Measurements from ENCODE around the gene ACSL3. TPM values are rescaled to one million over a fixed set of nuclear protein-coding genes. Genes with fewer than 3 reads are reported as not detected.

The ACSL3 gene
- total RNA-seq, 1 donor from 2014 or later, result 107 TPM

GRCh38 chr2:222825031-222825430 lies 35.8 kb upstream of the ACSL3 start:
- H3K27ac Mint-ChIP-seq (ENCODE audit: unreplicated experiment), result no peak overlapping the region
- TF ChIP-seq CTCF (IDR thresholded peaks at IDR 0.05), result no peak
- H3K36me3 Mint-ChIP-seq (ENCODE audit: low read depth), result no peaks in the 10 kb centered on the region
- H3K9me3 Mint-ChIP-seq (ENCODE audit: low read depth), result no peaks in the 10 kb centered on the region
- no peaks in the 10 kb centered on the region for H3K4me1 Mint-ChIP-seq (ENCODE audit: low read depth)
- DNase-seq (ENCODE audit: low spot score), result no peak
- H3K4me3 Mint-ChIP-seq (ENCODE audit: unreplicated experiment), result no peak overlapping the region
- H3K27me3 Mint-ChIP-seq (ENCODE audit: low read depth), result no peaks in the 10 kb centered on the region

GRCh38 chr2:222827417-222827816 lies 33.4 kb upstream of the ACSL3 start:
- DNase-seq (ENCODE audit: low spot score), result no peak
- H3K4me3 Mint-ChIP-seq (ENCODE audit: unreplicated experiment), result no peak overlapping the region

GRCh38 chr2:222828572-222828971 lies 32.3 kb upstream of the ACSL3 start:
- H3K36me3 Mint-ChIP-seq (ENCODE audit: low read depth), result no peaks in the 10 kb centered on the region
- no peaks in the 10 kb centered on the region for H3K27me3 Mint-ChIP-seq (ENCODE audit: low read depth)
- H3K27ac Mint-ChIP-seq (ENCODE audit: unreplicated experiment), result no peak overlapping the region
- no peak for DNase-seq (ENCODE audit: low spot score)
- H3K4me1 Mint-ChIP-seq (ENCODE audit: low read depth), result no peaks in the 10 kb centered on the region
- H3K9me3 Mint-ChIP-seq (ENCODE audit: low read depth), result no peaks in the 10 kb centered on the region
- TF ChIP-seq CTCF (IDR thresholded peaks at IDR 0.05), result no peak
- H3K4me3 Mint-ChIP-seq (ENCODE audit: unreplicated experiment), result no peak overlapping the region

More at GRCh38 chr2:222827417-222827816, 33.4 kb upstream of the ACSL3 start:
- no peaks in the 10 kb centered on the region for H3K9me3 Mint-ChIP-seq (ENCODE audit: low read depth)
- H3K27me3 Mint-ChIP-seq (ENCODE audit: low read depth), result no peaks in the 10 kb centered on the region
- no peaks in the 10 kb centered on the region for H3K4me1 Mint-ChIP-seq (ENCODE audit: low read depth)
- TF ChIP-seq CTCF (IDR thresholded peaks at IDR 0.05), result no peak
- no peak overlapping the region for H3K27ac Mint-ChIP-seq (ENCODE audit: unreplicated experiment)
- no peaks in the 10 kb centered on the region for H3K36me3 Mint-ChIP-seq (ENCODE audit: low read depth)

DNA sequence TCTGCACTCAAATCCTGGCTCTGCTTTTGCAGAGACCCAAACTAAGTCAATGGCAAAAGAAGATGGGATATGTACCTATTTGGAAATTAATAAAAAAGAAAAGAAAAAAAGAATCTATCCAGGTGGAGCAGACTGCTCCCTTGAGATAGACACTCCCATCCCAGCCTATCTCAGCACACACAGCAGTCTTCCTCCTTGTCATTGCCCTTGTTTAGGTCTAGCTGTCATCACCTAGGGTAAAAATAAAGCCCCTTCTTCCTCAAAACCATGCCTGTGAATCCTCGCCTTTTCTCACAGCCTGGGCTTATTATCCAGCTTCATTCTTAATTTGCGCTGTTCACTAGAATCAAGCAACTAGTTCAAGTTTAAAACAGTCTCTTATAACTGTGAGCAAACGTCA lies 30.7 kb upstream of the ACSL3 start:
- no peaks in the 10 kb centered on the region for H3K36me3 Mint-ChIP-seq (ENCODE audit: low read depth)
- no peaks in the 10 kb centered on the region for H3K4me1 Mint-ChIP-seq (ENCODE audit: low read depth)
- no peak overlapping the region for H3K27ac Mint-ChIP-seq (ENCODE audit: unreplicated experiment)
- H3K4me3 Mint-ChIP-seq (ENCODE audit: unreplicated experiment), result no peak overlapping the region
- H3K27me3 Mint-ChIP-seq (ENCODE audit: low read depth), result no peaks in the 10 kb centered on the region
- no peaks in the 10 kb centered on the region for H3K9me3 Mint-ChIP-seq (ENCODE audit: low read depth)
- no peak for TF ChIP-seq CTCF (IDR thresholded peaks at IDR 0.05)
- no peak for DNase-seq (ENCODE audit: low spot score)

GRCh38 chr2:222833410-222833809 lies 27.4 kb upstream of the ACSL3 start:
- Mint-ChIP-seq H3K27ac (ENCODE audit: unreplicated experiment) (no peak overlapping the region), H3K36me3 (ENCODE audit: low read depth) (no peaks in the 10 kb centered on the region), H3K27me3 (ENCODE audit: low read depth) (no peaks in the 10 kb centered on the region), H3K4me3 (ENCODE audit: unreplicated experiment) (no peak overlapping the region), H3K4me1 (ENCODE audit: low read depth) (peaks cover 8% of the 10 kb centered on the region), H3K9me3 (ENCODE audit: low read depth) (no peaks in the 10 kb centered on the region)
- TF ChIP-seq CTCF (IDR thresholded peaks at IDR 0.05), result no peak
- no peak for DNase-seq (ENCODE audit: low spot score)

All from chondrocyte (in vitro differentiated cells).